GM19324 (cell line): Measurements from ENCODE around the gene CD1D.
"Not testable (repeated sequence)": the region's sequence is repeated elsewhere in the genome, so short reads cannot be mapped to it uniquely, and the experiment has no call there.

ENCODE experiments used
- ATAC-seq: cut with Tn5 transposase; IDR thresholded peaks from one replicate; pipeline ENCODE4 v1.9.1; 2021; ENCODE audit warnings: mild to moderate bottlenecking, moderate library complexity; ENCODE audit not compliant: unreplicated experiment, low FRiP score

CD1D gene

DNA sequence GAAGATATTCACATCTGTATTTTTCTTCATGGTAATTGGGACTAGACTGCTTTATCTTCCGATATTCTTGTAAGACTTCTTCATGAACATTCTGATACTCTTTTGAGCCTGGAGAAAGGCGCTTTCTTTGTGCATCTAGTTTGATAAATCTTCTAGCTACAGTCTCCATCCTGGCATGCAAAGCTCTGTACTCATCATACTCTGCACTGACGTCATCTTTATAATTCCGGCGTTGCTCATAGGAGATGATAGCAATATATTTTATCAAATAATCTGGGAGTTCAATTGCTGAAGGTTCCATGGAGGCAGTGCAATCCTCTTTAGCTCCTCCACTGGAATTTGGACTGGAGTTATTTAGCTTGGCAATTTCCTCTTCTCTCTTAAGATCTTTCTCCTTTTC, 4.8 kb upstream of the CD1D start:
- not testable (repeated sequence) for ATAC-seq

DNA sequence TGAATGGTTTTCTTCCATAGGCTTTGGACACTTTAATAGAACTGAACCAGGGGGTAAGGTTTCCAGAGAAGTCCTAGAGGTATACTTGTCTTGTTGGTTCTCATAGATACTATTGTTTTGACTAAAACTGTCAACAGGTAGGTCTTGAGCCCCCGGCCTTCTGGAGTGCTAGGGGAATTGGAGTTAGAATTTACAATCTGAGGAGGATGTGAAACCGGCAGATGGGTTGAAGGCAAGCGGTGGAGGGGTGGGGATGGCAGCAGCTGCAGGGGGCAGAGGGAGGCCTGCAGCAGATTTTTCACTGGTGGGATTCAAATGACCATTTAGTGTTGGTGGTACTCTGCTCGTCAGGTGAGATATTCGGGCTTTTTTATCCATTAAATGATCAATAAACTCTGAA, 4.3 kb upstream of the CD1D start:
- ATAC-seq: no peak

DNA sequence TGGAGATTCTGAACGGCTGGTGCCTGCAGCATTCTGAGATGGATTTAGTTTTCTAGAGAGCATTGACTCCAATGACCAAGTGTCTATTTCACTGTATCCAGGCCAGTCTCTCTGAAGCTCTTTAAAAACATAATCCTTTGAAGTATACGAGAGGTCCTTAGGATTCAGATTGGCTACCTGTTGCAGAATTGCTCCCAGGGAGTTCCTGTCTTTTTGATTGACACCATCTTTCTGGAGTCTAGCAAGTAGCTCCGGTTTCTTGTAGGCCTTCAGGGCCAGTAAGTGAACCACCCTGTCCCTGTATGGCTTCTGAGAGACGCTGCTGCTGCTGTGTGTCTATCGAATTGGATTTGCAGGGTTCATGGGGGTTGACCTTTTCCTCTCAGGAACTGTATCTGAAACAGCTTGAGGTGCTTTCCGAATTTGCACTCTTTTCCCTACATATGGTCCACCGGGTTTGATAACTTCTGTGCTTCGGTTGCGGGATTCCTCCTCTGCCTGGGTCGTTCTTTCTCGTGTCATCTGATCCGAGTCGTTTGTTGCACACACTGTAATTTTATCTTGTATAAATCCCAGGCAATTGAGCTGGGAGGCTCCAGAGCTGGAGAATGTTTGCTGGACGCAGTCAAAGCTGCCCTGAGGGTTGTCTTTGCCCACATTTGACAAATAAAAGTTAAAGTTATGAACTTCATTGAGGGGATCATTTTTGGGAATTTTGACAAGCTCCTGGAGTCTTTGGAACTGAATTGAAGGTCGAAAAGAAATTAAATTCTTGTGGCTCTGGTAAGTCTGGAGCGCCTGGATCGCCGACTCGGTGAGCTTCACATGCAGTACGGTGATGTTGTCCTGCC, 3.6 kb upstream of the CD1D start:
- not testable (repeated sequence) for ATAC-seq

GRCh38 chr1:158177700-158178450, 2.8 kb upstream of the CD1D start:
- no peak for ATAC-seq

DNA sequence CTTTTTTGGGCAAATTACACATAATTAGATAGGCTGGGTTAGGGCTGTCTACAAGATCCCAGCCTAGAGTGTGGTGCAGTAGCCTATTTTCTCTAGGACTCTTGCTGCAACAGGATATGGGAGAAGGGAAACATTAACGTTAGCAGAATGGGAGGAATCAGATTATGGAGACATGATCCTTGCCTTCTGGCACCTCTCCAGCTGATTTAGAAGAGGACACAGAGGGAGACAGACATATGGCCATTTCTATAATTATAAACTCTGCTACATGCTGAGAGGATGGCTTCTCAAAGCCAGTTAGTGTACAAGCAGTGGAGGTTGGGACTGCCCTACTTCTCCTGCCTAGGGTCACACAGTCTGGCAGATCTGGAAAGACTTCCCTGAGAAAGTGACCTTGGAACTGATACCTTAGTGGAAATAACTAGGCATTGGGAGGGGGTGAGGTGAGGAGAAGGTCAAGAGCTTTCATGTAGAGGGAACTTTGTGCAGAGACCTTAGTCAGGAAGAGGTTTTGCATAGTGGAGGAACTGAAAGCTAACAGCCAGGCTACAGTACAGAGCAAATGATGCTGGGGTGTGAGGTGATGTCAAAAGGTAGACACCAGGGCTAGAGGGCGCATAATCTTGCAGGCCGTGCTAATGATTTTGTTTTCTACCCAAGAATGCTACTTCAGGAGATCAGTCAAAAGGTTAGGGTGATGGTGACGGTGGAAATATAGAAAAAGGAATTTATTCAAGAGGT, 1.2 kb upstream of the CD1D start:
- peak; percentile 91 for ATAC-seq

DNA sequence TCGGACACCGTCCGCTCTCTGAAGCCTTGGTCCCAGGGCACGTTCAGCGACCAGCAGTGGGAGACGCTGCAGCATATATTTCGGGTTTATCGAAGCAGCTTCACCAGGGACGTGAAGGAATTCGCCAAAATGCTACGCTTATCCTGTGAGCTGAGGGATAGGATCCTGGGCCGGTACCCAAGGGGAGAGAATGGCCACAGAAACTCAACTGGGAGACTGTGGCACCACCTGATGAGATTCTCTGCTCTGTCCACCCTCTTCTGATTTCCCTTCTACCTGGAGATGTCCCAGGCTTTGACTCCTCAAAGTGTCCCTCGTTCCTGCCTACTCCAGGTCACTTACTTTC, 855 bp downstream of the CD1D start:
- no peak for ATAC-seq

DNA sequence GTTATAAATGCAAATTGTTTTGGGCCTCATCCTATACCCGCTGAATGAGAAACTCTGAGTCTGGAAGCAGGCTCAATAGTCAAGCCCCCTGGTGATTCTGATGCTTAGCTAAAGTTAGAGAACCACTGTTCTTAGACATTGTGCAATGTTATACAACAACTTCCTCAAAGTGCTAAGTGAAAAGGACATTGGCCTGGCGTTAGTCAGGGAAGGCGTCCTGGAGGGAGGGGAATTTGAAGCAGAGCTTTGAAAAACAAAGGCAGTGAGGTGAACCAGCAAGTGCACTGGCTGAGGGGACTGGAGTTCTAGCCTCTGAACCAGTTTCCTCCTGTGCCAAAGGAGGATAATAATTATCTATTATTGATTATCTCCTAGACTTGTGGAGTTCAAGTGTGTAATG, 5.1 kb downstream of the CD1D start:
- no peak for ATAC-seq

- no peak for ATAC-seq
Observed at GRCh38 chr1:158186180-158186579, 5.5 kb downstream of the CD1D start.

DNA sequence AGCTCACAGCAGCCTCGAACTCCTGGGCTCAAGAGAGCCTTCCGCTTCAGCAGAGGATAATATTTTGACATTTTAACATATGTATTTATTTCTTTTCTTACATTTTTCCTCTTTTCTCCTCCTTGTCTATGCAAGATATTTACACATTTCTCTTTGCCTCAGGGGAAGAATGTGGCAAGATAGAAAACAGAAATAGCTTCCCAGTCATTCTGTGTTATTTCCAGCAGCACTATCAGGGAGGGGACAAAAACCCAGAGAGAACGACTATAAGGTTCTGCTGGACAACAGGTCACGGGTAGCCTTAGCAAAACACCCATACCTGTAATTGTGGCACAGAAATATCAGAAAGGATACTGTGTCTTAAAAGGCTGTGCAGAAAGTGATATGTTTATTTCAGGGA, 7.9 kb downstream of the CD1D start:
- ATAC-seq: no peak

- no peak for ATAC-seq
Observed at GRCh38 chr1:158189624-158190023, 8.9 kb downstream of the CD1D start.

DNA sequence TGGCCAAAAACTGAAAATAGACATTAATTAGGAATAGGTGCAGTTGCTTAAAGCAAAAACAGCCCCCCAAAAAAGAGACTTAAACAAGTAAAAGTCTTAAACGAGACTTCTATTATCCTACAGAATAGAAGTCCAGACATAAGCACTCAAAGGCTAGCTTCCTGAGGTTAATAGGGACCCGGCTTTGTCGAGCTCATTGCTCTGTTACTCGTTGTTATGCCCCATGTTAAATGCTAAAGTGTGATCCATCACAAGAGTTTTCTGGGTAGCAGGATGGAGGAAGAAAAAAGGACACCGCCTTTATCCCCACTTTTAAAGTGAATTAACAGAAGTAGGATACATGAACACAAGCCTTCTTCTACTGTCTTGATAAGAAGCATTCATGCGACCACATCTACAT, 10.6 kb downstream of the CD1D start:
- no peak for ATAC-seq

- no peak for ATAC-seq
Observed at GRCh38 chr1:158196461-158196860, 15.8 kb downstream of the CD1D start.

DNA sequence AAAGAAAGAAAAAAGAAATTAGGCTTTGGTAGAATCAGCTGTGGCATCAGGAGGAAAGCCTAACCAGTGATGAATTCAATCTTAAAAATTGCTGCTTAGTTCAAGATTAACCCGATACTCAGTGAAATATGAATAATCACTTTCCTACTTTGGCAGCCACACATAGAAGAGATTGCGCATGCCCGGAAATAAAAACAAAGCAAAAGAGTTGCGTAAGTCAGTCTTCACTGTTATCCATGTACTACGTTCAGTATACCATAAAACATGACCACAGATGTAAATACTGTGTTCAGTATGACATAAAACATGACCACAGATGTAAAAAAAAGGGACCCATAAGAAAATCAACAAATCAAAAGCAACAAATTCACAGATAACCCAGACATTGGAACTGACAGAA, 19.2 kb downstream of the CD1D start:
- no peak for ATAC-seq

GRCh38 chr1:158200527-158200926, 19.8 kb downstream of the CD1D start:
- ATAC-seq: no peak

DNA sequence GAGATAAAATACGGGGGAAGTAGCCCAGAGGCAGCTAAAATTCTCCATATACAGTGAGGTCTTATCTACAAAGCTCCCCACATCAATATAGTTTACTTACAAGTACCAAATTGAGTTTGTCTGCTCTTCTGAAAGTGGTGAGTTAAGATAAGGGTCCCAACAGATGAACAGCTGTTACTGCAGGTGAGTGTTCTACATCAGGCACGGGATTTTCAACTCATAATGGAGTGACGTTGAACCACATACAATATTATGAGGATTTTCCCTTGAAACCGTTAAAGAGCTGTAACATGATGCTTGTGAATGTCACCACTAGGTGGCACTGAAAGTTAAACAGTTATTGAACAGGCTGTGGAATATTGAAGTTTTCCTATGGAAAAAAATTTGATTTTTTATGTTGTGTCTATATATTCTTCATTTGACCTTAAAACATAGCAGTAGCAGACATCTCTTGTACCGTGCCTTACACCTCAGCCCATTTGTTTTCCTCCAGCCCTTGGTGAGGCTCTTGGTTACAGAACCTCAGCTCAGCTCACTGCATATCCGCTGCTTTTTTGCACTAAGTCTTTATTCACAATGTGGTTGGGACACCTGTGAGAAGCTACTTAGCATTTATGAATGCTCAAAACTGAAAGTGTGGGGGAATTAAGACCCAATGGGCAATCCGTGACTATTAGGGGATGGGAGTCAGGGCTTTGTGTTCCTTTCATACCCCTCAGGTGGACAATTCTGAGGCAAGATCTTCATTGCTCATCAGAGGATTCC, 23.2 kb downstream of the CD1D start:
- no peak for ATAC-seq

- ATAC-seq: no peak
Observed at GRCh38 chr1:158204458-158204827, 23.7 kb downstream of the CD1D start.

- no peak for ATAC-seq
Observed at GRCh38 chr1:158208586-158209116, 28.0 kb downstream of the CD1D start.

DNA sequence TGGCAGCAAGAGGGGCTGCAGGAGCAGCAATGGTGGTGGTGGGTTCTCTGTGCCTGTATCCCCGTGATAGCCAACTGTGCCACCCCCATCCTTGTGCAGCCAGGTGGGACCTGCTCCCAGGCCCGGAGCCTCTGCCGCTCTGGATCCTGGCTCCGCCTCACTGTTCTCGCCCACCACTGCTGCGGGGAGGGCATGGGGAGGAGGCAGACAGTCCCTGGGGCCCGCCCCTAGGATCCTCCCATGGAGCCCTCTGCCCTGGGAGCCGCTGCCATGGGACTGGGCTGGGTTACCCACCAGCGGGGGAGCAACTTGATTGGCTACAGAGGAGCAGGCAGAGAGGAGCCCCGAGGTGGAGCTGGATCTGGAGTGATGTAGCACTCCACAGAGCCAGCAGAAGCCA, 31.6 kb downstream of the CD1D start:
- no peak for ATAC-seq

GRCh38 chr1:158223445-158223844, 42.8 kb downstream of the CD1D start:
- ATAC-seq: not testable (repeated sequence)

DNA sequence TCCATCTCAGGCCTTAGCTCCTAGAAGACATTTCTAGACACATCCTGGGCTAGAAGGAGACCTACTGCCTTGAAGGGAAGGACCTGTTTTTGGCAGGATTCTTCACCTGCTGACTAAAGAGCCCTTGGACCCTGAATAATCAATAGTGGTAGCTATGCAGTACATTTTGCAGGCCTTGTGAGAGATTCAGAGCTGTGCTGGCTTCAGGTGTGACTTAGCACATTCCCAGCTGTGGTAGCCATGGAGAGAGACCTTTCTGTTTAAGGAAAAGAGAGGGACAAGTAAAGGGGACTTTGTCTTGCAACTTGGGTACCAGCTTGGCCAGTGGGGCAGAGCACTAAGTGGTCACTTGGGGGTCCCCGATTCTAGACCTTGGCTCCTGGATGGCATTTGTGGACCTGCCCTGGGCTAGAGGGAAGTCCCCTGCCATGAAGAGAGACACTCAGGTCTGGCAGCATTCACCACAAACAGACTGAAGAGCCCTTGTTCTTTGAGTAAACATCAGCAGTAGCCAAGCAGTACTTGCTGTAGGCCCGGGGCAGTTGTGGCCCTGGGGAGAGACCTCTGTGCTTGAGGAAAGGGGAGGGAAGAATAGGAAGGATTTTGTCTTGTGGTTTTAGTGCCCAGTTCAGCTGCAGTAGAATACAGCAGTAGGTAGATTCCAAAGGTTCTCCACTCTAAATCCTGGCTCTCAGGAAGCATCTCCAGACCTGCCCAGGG, 47.4 kb downstream of the CD1D start:
- no peak for ATAC-seq
